HG03432 (cell line): Measurements from ENCODE around the gene SYNJ1.
"Not testable (repeated sequence)": the region's sequence is repeated elsewhere in the genome, so short reads cannot be mapped to it uniquely, and the experiment has no call there.

ENCODE experiments used
- ATAC-seq: cut with Tn5 transposase; IDR thresholded peaks from one replicate; pipeline ENCODE4 v1.9.1; 2021; ENCODE audit warnings: mild to moderate bottlenecking, moderate library complexity; ENCODE audit not compliant: unreplicated experiment

Gene SYNJ1

DNA sequence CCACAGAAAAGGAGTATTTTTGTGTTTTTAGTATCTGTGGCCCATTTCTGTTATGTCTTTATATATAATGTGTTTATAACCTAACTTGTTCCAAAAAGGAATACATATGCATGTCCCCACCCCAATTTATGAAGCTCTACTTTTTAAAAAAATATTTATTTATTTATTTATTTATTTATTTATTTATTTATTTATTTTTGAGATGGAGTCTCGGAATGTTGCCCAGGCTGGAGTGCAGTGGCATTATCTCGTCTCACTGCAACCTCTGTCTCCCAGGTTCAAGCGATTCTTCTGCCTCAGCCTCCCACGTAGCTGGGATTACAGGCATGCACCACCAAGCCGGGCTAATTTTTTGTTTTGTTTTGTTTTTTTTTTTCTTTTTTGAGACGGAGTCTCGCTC, 32.3 kb downstream of the SYNJ1 start:
- ATAC-seq: not testable (repeated sequence)

DNA sequence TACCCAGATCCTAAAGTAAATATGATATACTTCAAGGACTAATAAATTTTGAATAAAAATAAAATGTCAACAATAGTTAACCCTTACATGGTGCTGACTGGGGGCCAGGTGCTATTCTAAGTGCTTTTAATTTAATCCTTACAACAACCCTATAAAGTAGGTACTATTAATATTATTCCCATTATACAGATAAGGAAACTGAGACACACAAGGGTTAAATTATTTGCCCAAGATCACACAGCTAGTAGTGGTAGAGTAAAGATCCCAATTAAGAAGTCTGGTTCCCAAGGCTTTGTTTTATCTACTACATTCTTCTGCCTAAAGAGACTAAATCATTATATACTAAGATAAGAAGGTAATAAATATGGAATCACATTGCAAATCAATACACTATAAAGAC, 34.2 kb downstream of the SYNJ1 start:
- no peak for ATAC-seq

DNA sequence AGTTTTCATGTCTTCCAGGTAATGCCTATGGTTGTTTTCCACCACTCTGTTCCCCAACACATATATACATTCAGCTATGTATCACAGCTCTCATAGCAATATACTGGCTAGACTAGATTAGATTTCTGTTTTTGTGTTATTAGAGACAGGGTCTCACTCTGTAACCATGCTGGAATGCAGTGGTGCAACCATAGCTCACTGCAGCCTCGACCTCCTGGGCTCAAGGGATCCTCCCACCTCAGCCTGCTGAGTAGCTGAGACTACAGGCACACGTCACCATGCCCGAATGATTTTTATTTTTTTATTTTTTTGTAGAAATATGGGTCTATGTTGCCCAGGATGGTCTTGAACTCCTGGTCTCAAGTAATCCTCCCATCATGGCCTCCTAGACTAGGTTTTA, 37.7 kb downstream of the SYNJ1 start:
- no peak for ATAC-seq

DNA sequence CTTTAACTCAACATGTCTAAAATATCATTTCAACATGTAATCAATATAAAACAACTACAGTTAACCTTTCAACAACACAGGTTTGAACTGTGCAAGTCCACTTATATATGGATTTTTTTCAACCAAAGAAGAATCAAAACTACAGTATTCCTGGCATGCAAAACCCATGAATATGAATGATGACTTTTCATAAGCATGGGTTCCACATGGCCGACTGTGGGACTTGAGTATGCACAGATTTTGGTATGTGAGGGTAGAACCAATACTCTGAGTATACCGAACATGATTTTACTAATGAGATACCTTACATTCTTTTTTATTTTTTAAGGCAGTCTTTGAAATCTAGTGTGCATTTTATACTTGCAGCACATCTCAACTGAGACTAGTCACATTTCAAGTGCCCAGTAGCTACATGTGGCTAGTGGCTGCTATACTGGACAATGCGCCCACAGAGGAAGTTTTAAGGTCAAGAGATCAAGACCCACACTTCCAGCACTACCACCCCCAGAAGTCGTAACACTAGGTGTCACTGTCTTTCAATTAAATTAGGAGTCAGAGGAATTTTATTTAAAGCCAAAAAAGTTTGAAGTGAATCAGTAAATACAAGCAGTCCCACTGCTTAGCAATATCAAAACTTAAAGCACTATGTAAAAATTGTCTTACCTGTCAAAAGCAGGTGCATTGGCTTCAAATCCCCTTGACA, 40.0 kb downstream of the SYNJ1 start:
- ATAC-seq: no peak

DNA sequence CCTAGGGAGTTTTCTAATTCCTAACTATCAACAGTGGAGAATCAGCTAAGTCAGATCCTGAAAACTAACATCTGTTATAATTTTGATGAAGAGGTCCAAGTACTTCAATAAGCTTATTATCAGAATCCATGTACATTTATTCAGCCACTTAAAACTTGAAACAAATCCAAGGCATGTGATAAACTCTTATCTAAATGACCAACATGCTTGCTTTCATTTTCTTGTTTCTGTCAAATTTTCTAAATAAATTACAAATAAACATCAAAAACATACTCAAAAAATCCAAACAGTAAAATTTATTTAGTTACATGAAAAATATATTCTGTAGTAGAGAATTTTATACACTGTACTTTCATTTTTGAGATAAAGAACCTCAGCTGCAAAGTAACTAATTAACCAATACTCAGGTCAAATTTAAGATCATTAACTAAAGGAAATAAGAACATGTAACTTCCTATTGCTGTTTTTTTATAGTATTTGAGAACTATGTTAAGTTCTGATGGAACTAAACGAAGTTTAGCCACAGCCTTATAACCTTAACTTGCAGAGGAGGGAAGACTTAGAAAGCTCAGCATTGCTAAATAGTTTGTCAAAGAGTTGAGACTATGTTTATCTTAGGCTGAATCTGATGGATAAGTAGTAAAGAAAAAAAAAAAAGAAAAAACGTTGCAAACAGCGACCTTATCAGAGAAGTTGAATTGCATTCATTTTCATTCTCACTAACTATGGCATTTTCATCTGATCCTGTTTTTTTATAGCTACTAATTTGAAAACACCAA, 44.9 kb downstream of the SYNJ1 start:
- no peak for ATAC-seq

DNA sequence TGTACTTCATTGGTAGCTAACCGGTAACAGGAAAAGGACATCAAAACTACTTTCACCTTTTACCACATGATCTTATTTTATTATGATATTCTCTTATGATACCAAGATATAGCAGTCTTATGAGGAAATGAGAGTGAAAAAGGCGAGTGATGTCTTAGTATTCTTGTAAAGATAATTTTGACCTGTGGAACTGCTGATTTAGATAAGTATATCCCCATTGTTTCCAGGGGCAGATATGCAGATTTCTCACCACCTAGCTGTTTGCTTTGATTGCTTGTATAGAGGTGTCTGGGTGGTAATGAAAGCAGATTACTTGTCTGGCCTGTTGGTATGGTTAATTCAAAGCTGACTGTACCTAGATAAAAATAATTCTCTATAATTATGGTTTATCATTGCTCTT, 53.1 kb downstream of the SYNJ1 start:
- ATAC-seq: no peak

DNA sequence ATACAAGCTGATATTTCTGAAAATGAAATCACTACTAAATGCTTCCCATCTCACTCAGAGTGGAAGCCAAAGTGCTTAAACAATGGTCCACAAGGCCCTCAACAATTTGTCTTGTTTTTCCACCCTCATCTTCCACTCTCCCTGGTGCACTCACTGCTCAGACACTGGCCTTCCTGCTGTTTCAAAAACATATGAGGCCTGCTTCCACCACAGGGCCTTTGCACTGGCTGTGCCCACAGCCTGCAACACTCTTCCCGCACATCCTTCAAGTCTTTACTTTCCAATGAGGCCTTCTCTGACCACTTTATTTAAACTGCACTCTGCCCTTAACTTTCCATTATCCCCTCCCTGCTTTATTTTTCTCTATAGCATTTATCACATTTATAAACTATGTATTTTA, 53.8 kb downstream of the SYNJ1 start:
- no peak for ATAC-seq

DNA sequence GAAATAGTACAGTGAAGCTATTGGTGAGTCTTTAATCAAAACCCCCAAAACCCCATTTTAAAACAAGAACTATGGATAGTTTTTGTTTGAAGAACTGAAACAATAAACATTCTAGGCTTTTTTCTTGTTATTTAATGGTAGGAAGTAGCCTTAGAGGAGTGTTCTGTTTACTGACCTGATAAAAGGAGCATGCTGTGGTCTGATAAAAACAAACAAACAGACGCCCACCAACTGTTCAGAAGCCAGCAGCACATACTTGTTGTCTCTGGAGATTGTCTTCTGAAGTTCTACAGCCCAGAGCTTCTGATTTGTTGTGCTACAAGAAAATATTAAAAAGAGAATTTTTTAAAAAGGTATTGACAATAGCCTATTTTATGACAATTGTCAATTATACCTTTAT, 61.6 kb downstream of the SYNJ1 start:
- ATAC-seq: no peak

DNA sequence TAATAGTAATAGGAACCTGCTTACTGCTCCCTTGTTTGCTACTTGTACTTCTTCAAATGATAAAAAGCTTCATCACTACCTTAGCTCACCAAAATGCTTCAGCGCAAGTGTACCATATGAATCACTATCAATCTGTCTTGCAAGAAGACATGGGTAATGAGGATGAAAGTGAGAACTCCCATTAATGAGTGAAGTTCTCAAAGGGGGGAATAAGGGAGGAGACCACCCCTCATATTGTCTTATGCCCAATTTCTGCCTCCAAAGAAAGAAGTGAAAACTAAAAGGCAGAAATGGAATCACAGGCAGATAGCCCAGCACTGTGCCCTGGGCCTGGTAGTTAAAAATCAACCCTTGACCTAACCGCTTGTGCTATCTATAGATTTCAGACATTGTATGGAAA, 63.7 kb downstream of the SYNJ1 start:
- ATAC-seq: not testable (repeated sequence)

DNA sequence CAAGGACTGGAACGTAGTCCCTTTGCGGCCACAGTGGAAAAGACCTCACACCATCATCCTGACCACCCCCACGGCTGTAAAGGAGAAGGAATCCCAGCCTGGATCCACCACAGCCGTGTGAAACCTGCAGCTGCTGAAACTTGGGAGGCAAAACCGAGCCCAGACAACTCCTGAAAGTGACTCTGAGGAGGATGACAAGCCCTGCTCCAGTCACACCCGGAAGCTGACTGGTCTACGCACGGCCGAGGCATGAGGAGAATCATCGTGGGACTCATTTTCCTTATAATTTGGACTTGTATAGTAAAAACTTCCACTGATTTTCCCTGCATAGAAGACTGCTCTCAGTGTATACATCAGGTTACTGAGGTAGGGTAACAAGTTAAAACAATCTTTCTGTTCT, 65.8 kb downstream of the SYNJ1 start:
- ATAC-seq: not testable (repeated sequence)

DNA sequence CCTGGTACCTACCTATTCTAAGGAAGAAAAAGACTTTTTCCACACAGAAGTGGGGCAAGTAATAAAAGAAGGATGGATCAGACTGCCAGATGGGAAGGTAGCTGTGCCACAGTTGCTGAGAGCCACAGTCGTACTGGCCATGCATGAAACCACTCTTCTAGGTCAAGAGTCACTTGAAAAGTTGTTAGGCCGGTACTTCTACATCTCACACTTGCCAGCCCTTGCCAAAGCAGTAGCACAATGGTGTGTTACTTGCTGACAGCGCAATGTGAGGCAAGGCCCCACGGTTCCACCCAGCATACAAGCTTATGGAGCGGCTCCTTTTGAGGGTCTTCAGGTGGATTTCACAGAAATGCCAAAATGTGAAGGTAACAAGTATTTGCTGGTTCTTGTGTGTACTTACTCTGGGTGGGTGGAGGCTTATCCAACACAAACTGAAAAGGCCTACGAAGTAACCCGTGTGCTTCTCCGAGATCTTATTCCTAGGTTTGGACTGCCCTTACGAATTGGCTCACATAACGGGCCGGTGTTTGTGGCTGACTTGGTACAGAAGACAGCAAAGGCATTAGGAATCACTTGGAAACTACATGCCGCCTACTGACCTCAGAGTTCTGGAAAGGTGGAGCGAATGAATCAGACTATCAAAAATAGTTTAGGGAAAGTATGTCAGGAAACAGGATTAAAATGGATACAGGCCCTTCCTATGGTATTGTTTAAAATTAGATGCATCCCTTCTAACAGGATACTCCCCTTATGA, 66.6 kb downstream of the SYNJ1 start:
- ATAC-seq: not testable (repeated sequence)

DNA sequence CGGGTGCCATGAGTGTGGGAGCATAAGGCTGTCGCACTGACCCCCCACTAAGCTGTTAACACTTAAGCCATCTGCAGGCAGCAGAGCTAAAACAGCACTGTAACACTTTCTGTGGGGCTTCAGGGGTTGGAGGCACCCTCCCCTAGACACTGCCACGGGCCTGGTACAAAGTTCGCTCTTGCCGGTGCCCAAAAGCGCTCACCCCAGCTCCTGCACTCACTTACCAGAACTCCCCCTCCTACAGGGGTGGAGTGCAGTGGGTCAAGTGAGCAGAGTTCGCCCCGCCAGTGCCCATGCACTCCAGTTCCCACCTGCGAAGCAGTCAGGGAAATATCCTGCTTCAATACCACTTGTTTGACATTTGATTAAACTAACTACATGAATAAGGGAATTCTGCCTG, 69.3 kb downstream of the SYNJ1 start:
- ATAC-seq: no peak

DNA sequence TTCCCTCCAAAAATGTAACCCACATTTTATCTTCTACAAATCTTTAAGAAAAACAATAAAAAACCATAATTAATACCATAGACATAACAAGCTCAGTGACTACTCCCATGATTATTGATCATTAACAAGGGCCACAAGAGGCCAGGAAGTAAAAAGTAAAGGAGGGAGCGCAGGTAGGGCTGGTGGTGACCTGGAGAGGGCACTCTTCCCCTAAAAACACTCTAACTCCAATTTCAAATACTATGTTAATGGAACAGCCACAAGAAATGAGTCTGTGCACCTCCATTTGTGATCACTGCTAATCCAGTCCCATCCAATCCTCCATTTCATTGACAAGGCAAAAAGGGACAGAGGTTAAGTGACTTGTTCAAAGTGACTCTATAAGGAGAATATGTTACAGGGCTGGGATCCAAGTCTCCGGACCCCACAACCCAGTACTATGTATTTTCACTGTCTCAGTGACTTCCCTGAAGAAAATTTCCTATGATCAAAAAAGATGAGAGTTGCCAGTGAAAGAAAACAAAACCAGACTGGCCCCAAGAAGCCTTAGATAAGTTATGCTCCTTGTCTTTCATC, 74.4 kb downstream of the SYNJ1 start:
- peak; percentile 66 for ATAC-seq

DNA sequence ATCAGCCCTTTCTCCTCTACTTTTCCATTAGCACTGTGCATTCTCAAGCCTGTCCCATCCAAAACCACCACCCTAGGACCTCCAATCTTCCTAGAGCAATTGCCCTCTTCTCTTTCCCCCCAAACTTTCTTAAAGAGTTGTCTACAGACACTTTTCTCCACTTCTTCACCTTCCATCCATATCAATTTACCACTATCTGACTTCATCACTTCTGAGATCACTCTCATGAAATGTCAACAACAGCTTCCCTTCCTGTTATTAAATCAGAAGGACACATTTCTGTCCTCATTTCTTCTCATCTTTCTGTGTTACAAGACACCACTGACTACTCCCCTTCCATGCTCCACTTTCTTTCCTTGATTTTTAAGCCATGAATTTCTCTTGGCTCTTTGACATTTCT, 79.6 kb downstream of the SYNJ1 start:
- no peak for ATAC-seq

DNA sequence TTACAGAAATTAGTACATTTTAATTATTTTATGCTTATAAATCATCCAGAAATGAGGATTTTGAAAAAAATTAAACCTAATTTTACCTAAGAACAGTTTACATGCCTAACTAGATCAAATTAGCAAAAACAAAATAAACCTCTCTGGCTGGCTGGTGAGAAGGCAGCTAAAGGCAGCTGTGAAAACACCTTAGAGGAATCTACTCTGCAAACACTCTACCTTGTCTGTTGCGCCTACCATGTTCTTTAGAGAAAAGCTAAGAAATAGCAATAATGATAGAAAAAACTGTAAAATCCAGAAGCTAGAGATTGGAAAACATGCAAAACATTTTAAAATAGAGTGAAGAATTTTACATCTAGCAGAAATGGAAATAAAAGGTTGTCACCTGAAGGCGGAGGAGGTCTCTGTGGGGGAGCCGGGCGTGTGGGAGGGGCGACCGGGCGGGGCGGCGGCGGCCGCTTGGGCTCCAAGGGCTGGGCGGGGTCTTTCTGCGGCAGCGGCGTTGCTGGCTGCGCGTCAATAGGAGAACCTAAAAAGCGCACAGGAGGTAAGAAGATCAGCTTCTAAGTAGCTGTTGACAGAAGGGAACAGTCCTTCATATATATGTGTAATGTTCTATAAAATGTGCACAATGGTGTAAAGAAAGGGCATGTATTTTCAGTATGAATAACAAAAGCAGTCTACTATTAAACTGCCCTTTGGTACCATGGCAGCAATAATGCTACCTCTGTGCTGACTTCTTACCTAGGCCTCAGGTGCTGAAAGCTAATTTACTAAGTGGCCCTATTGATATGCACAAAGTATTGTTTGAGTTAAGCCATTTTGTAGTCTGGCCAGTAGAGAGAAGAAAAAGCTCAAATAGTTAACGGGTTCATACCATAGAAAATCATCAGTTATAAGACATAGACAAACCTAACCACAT, 82.3 kb downstream of the SYNJ1 start:
- ATAC-seq: no peak

DNA sequence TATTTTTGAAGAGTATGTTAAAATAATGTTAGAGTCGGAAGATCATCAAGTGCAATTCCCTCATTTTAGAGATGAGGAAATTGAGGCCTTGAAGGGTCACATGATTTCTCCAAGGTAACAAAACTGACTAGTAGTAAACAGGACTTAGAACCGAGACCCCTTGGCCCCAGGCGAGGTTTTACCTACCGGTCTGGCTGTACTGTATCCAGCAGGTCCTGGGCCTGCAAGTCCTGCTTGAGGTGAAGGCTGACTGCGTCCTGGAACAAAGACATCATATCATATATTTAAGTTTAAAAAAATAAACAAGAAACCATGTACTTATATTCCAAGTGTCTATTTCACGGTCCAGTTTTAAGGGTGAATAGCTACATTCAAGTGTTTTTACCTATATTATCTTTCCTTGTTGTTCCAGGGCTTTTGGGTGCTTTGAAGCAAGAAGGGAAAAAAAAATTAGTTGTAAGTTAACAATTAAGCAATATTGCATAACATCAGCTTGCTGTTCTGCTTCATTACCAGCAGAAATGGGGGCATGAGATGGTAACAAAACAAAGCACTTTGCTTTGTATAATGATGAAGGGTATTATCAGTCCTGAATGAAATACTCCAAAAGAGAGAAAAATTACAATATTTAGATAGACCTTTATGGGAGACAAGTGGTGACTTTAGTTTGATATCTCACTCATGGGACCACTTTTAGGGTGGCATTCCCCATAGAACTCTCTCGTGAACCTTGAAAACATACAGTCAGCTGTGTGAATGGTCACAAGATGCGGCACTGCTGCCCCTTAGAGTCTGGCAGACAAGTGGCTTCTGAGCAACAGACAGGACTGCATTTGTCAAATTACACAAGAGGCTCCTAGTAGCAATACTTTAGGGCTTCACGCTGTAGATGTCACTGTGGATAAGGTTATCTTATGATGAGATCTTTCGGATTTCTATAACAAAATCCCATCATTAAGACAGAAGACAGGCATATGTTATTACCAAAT, 85.8 kb downstream of the SYNJ1 start:
- no peak for ATAC-seq

DNA sequence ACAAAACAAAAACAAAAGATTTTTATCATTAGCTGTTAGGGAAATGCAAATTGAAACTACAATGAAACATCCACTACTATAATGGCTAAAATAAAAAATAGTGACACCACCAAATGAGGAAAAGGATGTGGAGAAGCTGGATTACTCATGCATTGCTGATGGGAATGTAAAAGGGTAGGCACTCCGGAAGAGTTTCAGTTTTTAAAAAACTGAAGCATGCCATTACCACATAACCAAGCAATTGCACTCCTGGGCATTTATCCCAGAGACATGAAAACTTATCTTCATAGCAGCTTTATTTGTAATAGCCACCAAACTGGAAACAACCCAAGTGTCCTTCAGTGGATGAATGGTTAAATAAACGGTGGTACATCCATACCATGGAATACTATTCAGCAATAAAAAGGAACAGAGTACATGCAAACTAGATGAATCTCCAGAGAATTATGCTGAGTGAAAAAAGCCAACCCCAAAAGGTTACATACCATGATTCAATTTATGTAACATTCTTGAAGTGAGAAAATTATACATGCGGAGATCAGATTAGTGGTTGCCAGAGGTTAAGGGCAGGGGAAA, 101.1 kb downstream of the SYNJ1 start:
- no peak for ATAC-seq

DNA sequence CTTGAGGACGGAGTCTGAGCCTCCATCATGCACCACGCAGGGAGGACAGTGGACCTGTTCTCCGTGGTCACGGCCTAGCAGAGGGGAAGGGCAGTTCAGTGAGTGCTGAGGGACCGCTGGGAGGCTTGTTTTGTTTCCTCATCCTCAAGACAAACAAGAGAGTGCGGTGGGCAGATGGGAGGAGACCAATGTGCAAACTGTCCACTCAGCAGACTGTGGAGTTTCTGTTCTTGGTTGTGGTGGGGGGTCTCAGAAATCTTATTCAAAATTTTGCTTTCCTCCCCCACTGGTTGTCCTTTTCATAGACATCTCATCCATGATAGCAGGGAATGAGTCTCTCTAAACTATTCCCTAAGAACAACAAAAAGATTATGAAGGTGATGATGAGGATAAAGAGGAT, 109.6 kb downstream of the SYNJ1 start:
- ATAC-seq: not testable (repeated sequence)
